Stimulated activated CD8-positive, alpha-beta memory T cell treated with anti-CD3 and anti-CD28 coated beads, Interleukin-7, amount 100 ng/mL, for 48 hours (primary cell): Measurements from ENCODE around the gene RNF7.
"Not testable (repeated sequence)": the region's sequence is repeated elsewhere in the genome, so short reads cannot be mapped to it uniquely, and the experiment has no call there.

Source experiments
- DNase-seq, 2 donors: peaks; one replicate each; pipeline ENCODE4 v3.0.0-alpha.2; 2020; ENCODE audit warnings: low read depth in 1 of 2; ENCODE audit errors: extremely low read depth in 1 of 2

The RNF7 gene

GRCh38 chr3:141738022-141738890, at the start of gene RNF7:
Gene RNF7 (plus strand): TSS chr3:141738298. CDS start chr3:141738342, 44 bp downstream.
- peak; percentile 92 to 96 for DNase-seq

GRCh38 chr3:141690431-141691072, 47.5 kb upstream of the RNF7 start:
- no peak for DNase-seq

GRCh38 chr3:141691471-141691870, 46.6 kb upstream of the RNF7 start:
- DNase-seq = not testable (repeated sequence)

GRCh38 chr3:141692973-141693372, 45.1 kb upstream of the RNF7 start:
- DNase-seq = not testable (repeated sequence)

- DNase-seq = no peak
Observed at GRCh38 chr3:141699324-141699723, 38.8 kb upstream of the RNF7 start.

DNA sequence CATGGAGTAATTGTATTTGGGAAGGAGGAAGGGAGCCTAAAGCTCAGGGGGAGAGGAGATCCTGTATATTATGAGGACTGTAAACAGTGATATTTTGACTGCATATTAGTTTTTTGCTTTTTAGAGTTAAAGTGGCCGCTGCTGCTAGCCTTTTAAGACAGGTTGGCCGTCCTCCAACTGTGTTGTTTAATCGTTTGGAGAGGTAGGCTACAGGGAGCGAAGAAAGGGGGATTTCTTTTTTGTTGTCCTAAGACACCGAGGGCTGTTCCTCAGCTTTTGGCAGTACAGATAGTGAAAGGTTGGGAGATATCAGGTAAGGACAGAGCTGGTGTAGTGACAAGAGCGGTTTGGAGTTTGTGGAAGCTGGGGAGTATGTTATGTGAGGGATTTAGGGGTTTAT, 38.2 kb upstream of the RNF7 start:
- DNase-seq = no peak

GRCh38 chr3:141703367-141703766, 34.7 kb upstream of the RNF7 start:
- DNase-seq = not testable (repeated sequence)

DNA sequence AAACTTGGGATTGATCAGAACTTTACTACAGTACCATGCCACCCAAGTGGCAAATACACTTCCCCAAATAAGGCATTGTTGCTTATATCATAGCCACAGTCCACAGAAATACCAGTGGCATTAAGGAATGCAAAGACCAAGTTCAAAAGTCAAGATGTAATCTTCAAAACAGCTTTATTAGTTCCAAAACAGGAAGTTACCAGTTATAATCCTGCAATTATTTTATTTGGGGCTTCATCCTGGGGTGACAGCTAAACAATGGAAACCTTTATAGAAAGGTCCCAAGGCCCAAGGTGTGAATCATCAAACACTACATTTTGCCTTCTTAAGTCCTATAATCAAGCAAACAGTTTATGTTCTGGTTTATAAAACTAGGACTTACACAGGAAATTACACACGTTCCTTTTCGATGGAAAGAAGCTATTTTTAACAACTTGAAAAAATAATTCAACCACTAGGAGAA, 30.3 kb upstream of the RNF7 start:
- no peak for DNase-seq

- DNase-seq = no peak
Observed at GRCh38 chr3:141708367-141708766, 29.7 kb upstream of the RNF7 start.

- DNase-seq = no peak
Observed at GRCh38 chr3:141709126-141709770, 28.9 kb upstream of the RNF7 start.

DNA sequence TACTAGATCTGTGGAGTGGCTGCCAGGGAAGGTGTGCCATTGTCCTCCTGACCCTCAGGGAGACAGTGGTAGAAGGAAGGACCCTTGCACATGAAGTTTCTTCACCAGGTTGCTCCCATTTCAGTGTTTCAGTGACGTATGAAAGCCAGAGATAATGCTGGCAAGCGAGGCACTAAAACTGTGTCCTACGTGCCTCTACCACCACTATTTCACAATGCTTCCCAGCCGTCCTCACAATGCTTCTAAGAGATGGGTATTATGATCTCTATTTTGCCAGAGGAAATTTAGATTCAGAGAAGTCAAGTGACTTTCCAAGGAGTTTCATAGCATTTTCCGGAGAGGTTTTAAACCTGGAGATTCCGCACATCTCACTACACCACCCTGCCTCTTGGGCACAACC, 28.0 kb upstream of the RNF7 start:
- no peak for DNase-seq

DNA sequence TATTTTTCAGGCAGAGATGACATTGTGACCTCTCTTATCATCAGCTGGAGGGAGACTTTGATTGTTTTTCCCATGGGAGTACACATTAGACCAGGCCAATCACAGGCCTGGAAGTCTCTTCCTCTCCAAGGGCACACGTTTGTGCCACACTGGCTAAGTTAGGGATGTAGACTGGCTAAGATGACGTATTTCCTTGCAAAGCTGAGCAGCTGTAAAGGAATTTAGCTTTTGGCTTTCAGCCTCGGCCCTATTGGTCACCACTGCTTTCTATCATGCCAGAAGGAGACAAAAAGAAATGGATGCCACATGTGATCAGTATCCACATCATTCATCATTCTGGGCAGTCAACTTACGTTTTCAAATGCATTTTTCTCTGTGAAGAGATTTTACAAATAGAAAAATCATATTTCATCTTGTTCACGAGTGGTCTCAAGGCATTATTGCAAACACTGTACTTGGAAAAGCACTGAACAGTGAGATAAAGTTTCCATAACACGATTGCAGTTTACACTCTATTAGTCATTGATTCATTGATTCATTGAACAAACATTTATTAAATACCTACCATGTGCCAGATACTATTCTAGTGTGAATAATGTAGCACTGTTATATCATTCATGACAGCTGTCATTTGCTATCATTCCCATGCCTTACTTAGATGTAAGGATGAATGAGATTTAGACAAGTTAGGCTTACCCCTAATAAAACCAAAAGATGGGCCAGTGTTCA, 27.0 kb upstream of the RNF7 start:
- no peak for DNase-seq

GRCh38 chr3:141714671-141715070, 23.4 kb upstream of the RNF7 start:
- DNase-seq = no peak

DNA sequence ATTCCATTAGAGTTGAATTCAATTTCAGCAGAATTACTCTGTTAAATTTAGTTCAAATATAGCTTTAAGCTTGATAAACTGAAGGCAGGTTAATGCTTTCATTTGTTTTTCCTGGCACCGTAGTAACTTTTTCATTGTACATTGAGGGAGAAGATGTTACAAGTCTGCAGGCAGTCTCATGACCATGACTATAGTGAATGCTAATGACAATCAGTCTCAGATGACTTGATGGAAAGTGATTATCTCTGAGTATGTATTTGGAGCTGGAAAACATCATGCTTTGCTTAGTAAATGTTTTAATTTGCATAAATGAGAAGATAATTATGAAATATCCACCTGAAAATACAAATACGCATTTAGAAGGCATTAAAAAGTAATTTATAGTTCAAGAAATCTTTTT, 16.0 kb upstream of the RNF7 start:
- no peak for DNase-seq

- DNase-seq = no peak
Observed at GRCh38 chr3:141722648-141723047, 15.4 kb upstream of the RNF7 start.

- no peak for DNase-seq
Observed at GRCh38 chr3:141723255-141723654, 14.8 kb upstream of the RNF7 start.

- DNase-seq = no peak
Observed at GRCh38 chr3:141724186-141724585, 13.9 kb upstream of the RNF7 start.

DNA sequence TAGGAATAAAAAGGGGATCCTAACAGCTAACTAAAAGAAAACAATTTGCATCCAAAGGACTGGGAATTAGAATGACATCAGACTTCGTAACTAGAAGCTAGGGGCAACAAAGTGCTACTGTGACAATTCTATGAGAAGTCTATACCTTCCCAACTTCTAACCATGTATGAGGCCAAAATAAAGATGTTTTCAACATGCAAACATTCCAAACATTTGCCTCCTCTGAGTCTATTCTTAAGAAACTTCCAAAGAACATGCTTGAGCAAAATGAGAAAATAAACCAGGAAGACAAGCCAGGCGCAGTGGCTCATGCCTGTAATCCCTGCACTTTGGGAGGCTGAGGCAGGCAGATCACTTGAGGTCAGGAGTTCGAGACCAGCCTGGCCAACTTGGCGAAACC, 13.1 kb upstream of the RNF7 start:
- DNase-seq = no peak

- DNase-seq = no peak
Observed at GRCh38 chr3:141726483-141726882, 11.6 kb upstream of the RNF7 start.

DNA sequence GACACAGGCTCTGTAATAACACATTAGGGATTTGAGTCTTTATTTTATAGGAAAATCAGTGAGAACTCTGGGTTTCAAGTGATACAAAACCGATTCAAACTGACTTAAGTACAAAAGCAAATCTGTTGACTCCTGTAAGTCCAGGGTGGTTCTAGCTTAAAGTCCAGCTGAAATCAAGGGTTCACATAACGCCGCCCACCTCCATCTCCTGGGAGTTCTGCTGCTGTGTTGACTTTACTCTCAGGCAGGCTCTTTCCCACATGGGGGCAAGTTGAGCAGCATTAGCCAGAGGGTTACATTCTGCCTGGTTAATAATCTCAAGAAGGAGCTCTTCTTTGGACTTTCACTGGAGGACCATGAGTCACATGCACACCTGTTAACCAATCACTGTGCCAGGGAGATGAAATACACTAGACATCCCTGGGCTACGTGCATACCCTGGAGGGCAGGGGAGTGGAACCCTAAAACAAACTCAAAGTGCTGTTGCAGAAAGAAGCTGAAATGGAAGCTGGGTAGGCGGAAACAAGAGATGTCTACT, 9.7 kb upstream of the RNF7 start:
- no peak for DNase-seq

GRCh38 chr3:141729240-141729639, 8.9 kb upstream of the RNF7 start:
- no peak for DNase-seq
